HS-27A (cell line): ENCODE measurements around the gene TMEM108.

Experiments
- DNase-seq: peaks from one replicate; pipeline ENCODE4 v3.0.0-alpha.2; 2012; ENCODE audit warnings: low read depth, missing footprints

Gene TMEM108

GRCh38 chr3:133280586-133280985, 242.4 kb downstream of the TMEM108 start:
- no peak for DNase-seq

- DNase-seq = no peak
Measured at GRCh38 chr3:133282236-133282635, 244.0 kb downstream of the TMEM108 start.

- no peak for DNase-seq
Measured at GRCh38 chr3:133283958-133284807, 246.0 kb downstream of the TMEM108 start.

GRCh38 chr3:133289322-133289721, 251.1 kb downstream of the TMEM108 start:
- DNase-seq = no peak

GRCh38 chr3:133292296-133292695, 254.1 kb downstream of the TMEM108 start:
- no peak for DNase-seq

- DNase-seq = no peak
Measured at GRCh38 chr3:133293397-133294110, 255.4 kb downstream of the TMEM108 start.

GRCh38 chr3:133294253-133294652, 256.1 kb downstream of the TMEM108 start:
- no peak for DNase-seq

- no peak for DNase-seq
Measured at GRCh38 chr3:133295199-133295901, 257.2 kb downstream of the TMEM108 start.

- DNase-seq = no peak
Measured at GRCh38 chr3:133295944-133296917, 258.0 kb downstream of the TMEM108 start.

GRCh38 chr3:133296981-133297380, 258.8 kb downstream of the TMEM108 start:
- DNase-seq = no peak

GRCh38 chr3:133300102-133300501, 261.9 kb downstream of the TMEM108 start:
- DNase-seq = no peak

GRCh38 chr3:133301194-133301593, 263.0 kb downstream of the TMEM108 start:
- DNase-seq = peak; percentile 43

GRCh38 chr3:133301731-133302130, 263.5 kb downstream of the TMEM108 start:
- DNase-seq = no peak

- no peak for DNase-seq
Measured at GRCh38 chr3:133303430-133303829, 265.2 kb downstream of the TMEM108 start.

GRCh38 chr3:133317866-133318265, 279.7 kb downstream of the TMEM108 start:
- no peak for DNase-seq

- DNase-seq = no peak
Measured at GRCh38 chr3:133328373-133328772, 290.2 kb downstream of the TMEM108 start.

GRCh38 chr3:133329626-133330025, 291.4 kb downstream of the TMEM108 start:
- no peak for DNase-seq

- no peak for DNase-seq
Measured at GRCh38 chr3:133330065-133330464, 291.9 kb downstream of the TMEM108 start.

GRCh38 chr3:133330522-133330921, 292.3 kb downstream of the TMEM108 start:
- DNase-seq = no peak

- DNase-seq = no peak
Measured at GRCh38 chr3:133354721-133355120, 316.5 kb downstream of the TMEM108 start.

GRCh38 chr3:133360476-133360875, 322.3 kb downstream of the TMEM108 start:
- DNase-seq = no peak
